Heart right ventricle (tissue), 16 donors: Measurements from ENCODE around the gene PUSL1. TPM values are rescaled to one million over a fixed set of nuclear protein-coding genes. Genes with fewer than 3 reads are reported as not detected.

Experiments
- ATAC-seq, 8 donors: fragments of 200-7000 bp; cut with Tn5 transposase; one replicate each; pipeline ENCODE4 v1.9.1; 2020; ENCODE audit warnings: mild to moderate bottlenecking in 8 of 8, moderate library complexity in 8 of 8, moderate number of reproducible peaks in 1 of 8
- DNase-seq, 2 donors: peaks; one replicate each; pipeline ENCODE4 v3.0.0-alpha.2; 2020
- H3K27ac ChIP-seq, 10 donors: fragments of 200-600 bp; sonication (generic) in 2 of 10; one replicate each; pipeline versions ENCODE4 v1.5.0 to v1.8.0; 2020 to 2022; ENCODE audit warnings: mild to moderate bottlenecking in 3 of 10
- H3K27me3 ChIP-seq, 7 donors: fragments of 200-600 bp; one replicate each; pipeline ENCODE4 v1.8.0; 2021 to 2022; ENCODE audit warnings: mild to moderate bottlenecking in 2 of 7
- H3K36me3 ChIP-seq, 9 donors: fragments of 200-600 bp; sonication (generic) in 1 of 9; one replicate each; pipeline versions ENCODE4 v1.5.0 to v1.8.0; 2020 to 2022; ENCODE audit warnings: mild to moderate bottlenecking in 2 of 9
- H3K4me1 ChIP-seq, 9 donors: fragments of 200-600 bp; sonication (generic) in 1 of 9; one replicate each; pipeline versions ENCODE4 v1.5.0 to v1.8.0; 2020 to 2022; ENCODE audit warnings: mild to moderate bottlenecking in 4 of 9
- H3K4me3 ChIP-seq, 10 donors: fragments of 200-600 bp; sonication (generic) in 2 of 10; one replicate each; pipeline versions ENCODE4 v1.5.0 to v1.8.0; 2020 to 2022; ENCODE audit warnings: mild to moderate bottlenecking in 7 of 10, moderate library complexity in 2 of 10
- H3K9me3 ChIP-seq, 11 donors: fragments of 200-600 bp in 10 of 11; sonication (generic) in 2 of 11; one replicate each; pipeline versions ENCODE4 v1.5.0 to v1.8.0; 2013 to 2022; ENCODE audit warnings: mild to moderate bottlenecking in 2 of 11, control low read depth in 1 of 11, moderate library complexity in 1 of 11
- CTCF ChIP-seq, 9 donors: fragments of 200-600 bp; sonication (generic) in 2 of 9; IDR thresholded peaks; one replicate each; pipeline versions ENCODE4 v1.5.0 to v1.8.0; 2021 to 2022; ENCODE audit warnings: antibody characterized with exemption in 9 of 9, mild to moderate bottlenecking in 5 of 9, moderate library complexity in 1 of 9
- WGBS, 2 donors: extraction: QIAGEN DNeasy Blood & Tissue Kit; methylation state at CpG; one replicate each; pipeline ENCODE4 v1.1.7; 2013; ENCODE audit warnings: inconsistent platforms in 1 of 2; 5-methylcytosine and 5-hydroxymethylcytosine counted together
- intact Hi-C, 10 donors: fragments of 100-400 bp; cut with DNase I; formaldehyde crosslinking; loops; one replicate each; pipeline versions ENCODE4 v1.11.1 to v1.14.2; 2022
- polyA plus RNA-seq, 2 donors: library from polyadenylated mRNA; stranded (reverse); fragments of 200-250 nt; gene quantifications; one replicate each; pipeline ENCODE4 v1.2.3, GENCODE V29; 2013
- total RNA-seq, 10 donors: library from RNA; stranded (reverse); fragmentation: NEBNext Ultra II Directional in 3 of 10; extraction: Animal tissue kit (Norgen Biotek cat#: 25700) in 3 of 10; gene quantifications; one replicate each; pipeline versions ENCODE4 v1.2.1 to v1.2.4, GENCODE V29; 2021 to 2023
- donor health status: Arrhythmogenic right ventricular cardiomyopathy.
- donor health status: ischemic (EF 13 %, LVEDD 7.1; RV severe dilation, severe dysfunction).
- donor health status: healthy with polysubstance abuse.
- donor health status: DM: no; HTN: yes; CAD: no.
- donor health status: DM: no; HTN: no; CAD: no.
- donor health status: ischemic (EF 25% LVEDD 6.9; RV normal size, moderate dysfunction).
- donor health status: ischemic (EF 25% LVEDD 5.7; RV mildly dilated, moderate dysfunction).
- donor health status: healthy.
- donor health status: DM: yes; HTN: yes; CAD: no.
- donor health status: Ischemic cardiomyopathy.
- donor health status: ischemic (EF 35%, LVEDD 5.7; RV mildly dilated, moderate dysfunction).
- donor health status: nonischemic (EF 11% LVEDD 7.7; RV severe dilation, severe dysfunction).
- donor health status: DM: yes; HTN: yes; CAD: no.
- donor health status: PGD.
- donor health status: ischemic (EF 29% LVEDD 5.4; RV normal size, mild dysfunction).
- donor health status: nonischemic (EF 23%, LVEDD 6.1; RV moderate dilation, normal function).

The PUSL1 gene
- total and polyA plus RNA-seq, 12 donors: 5.6 to 17.8 (median 9.1) TPM

- Histone ChIP-seq H3K9me3 (no peaks in the 10 kb centered on the region), H3K4me1 (peaks cover 6 to 20% (median 12%) of the 10 kb centered on the region in 9 donors), H3K27me3 (no peaks in the 10 kb centered on the region), H3K27ac (no peak overlapping the region), H3K4me3 (no peak overlapping the region), H3K36me3 (peaks cover 0 to 48% (median 16%) of the 10 kb centered on the region in 9 donors)
- DNase-seq (no peak), ATAC-seq (no peak)
- WGBS, 2 donors: 87 to 90% methylated on average over 18 to 22 of the region's 22 CpGs
- peak in 2 of 9 donors; percentile 7 to 31 for TF ChIP-seq CTCF (IDR thresholded peaks at IDR 0.05)
- intact Hi-C loops: loop anchor here in 3 of 10 donors (10.0 kb wide), 3 partner anchors 175 to 275 kb away; partner anchors contain the start of gene AGRN (in 1 of the 3)
Measured at GRCh38 chr1:1299686-1300351, 8.6 kb upstream of the PUSL1 start.

DNA sequence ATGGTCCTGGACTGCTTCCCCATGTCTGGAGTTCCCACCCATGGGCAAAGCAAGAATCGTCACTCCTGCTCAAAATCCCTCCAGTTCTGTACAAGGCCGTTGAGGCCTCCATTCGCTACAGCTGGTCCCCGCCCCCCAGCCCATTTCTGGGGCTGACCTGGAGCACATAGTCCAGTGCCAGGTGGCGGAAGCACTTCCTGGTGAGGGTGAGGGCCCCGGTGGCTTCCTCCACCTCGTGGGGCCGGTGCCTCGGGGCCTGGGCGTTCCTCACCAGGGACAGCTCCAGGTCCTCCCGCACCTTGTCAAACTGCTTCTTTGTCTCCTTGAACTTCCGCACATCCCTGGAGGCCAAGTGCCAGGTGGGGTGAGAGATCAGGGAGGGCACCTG lies 8.1 kb upstream of the PUSL1 start:
- H3K9me3 ChIP-seq: no peaks in the 10 kb centered on the region
- no peak overlapping the region for H3K4me3 ChIP-seq
- H3K27me3 ChIP-seq: no peaks in the 10 kb centered on the region
- intact Hi-C loops: no loop called here
- ATAC-seq (no peak), DNase-seq (no peak)
- H3K36me3 ChIP-seq: peaks cover 0 to 43% (median 13%) of the 10 kb centered on the region in 9 donors
- no peak for TF ChIP-seq CTCF (IDR thresholded peaks at IDR 0.05)
- no peak overlapping the region for H3K27ac ChIP-seq
- H3K4me1 ChIP-seq: peaks cover 11 to 25% (median 17%) of the 10 kb centered on the region in 9 donors
- WGBS, 2 donors: 88 to 90% methylated on average over 12 of the region's 12 CpGs

DNA sequence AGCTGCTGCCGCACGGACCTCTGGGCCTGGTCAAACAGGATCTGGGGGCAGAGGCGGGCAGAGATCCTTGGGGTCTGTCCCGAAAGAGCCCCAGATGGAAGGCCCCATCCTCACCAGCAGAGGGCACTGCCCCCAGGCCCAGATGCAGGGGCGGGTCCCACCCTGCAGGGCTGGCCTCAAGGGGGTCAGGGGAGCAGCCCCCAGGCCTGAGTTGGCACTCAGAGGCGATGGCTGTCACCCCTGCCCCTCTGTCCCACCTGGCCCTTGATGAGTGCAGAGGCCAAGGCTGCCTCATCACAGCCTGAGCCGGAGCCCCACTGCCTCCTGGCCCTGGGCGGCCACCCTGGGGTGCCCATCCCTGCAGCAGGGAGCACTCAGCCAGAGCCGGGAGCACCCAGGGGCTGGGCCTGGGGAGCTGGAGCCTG lies 6.4 kb upstream of the PUSL1 start:
- intact Hi-C loops: no loop called here
- Histone ChIP-seq H3K27ac (no peak overlapping the region), H3K36me3 (peaks cover 0 to 27% (median 0%) of the 10 kb centered on the region in 9 donors), H3K4me1 (peaks cover 23 to 42% (median 34%) of the 10 kb centered on the region in 9 donors), H3K4me3 (no peak overlapping the region), H3K9me3 (no peaks in the 10 kb centered on the region), H3K27me3 (no peaks in the 10 kb centered on the region)
- DNase-seq (no peak), ATAC-seq (no peak)
- peak in 8 of 9 donors; percentile 21 to 51 (median 38) for TF ChIP-seq CTCF (IDR thresholded peaks at IDR 0.05)
- 92 to 95% methylated on average over 9 of the region's 9 CpGs for WGBS, 2 donors

- H3K4me3 ChIP-seq: no peak overlapping the region
- H3K9me3 ChIP-seq: no peaks in the 10 kb centered on the region
- no peak for TF ChIP-seq CTCF (IDR thresholded peaks at IDR 0.05)
- intact Hi-C loops: no loop called here
- H3K36me3 ChIP-seq: peaks cover 0 to 22% (median 0%) of the 10 kb centered on the region in 9 donors
- H3K4me1 ChIP-seq: peaks cover 23 to 45% (median 36%) of the 10 kb centered on the region in 9 donors
- 83 to 90% methylated on average over 31 of the region's 31 CpGs for WGBS, 2 donors
- ATAC-seq (no peak), DNase-seq (no peak)
- no peaks in the 10 kb centered on the region for H3K27me3 ChIP-seq
- no peak overlapping the region for H3K27ac ChIP-seq
Measured at GRCh38 chr1:1302951-1303509, 5.4 kb upstream of the PUSL1 start.
